ENCODE data around the gene ALPK3. TPM values are rescaled to one million over a fixed set of nuclear protein-coding genes. Genes with fewer than 3 reads are reported as not detected.
A peak's percentile ranks its signal among the peaks of the same experiment; 100 is the strongest.

The ALPK3 gene
- polyA plus RNA-seq, 5 donors: 13.8 to 23.6 (median 17.2) TPM

- no peak for DNase-seq
Measured at GRCh38 chr15:84821501-84822021, 4.4 kb downstream of the ALPK3 start.

GRCh38 chr15:84822653-84823281, 5.6 kb downstream of the ALPK3 start:
- DNase-seq: peak in 1 of 2 donors; percentile 62

- DNase-seq: no peak
Measured at GRCh38 chr15:84823282-84823878, 6.2 kb downstream of the ALPK3 start.

GRCh38 chr15:84824260-84825007, 7.3 kb downstream of the ALPK3 start:
- peak in 1 of 2 donors; percentile 84 for DNase-seq

- DNase-seq: no peak
Measured at GRCh38 chr15:84826369-84826823, 9.2 kb downstream of the ALPK3 start.

- DNase-seq: no peak
Measured at GRCh38 chr15:84827246-84827645, 10.1 kb downstream of the ALPK3 start.

- no peak for DNase-seq
Measured at GRCh38 chr15:84828086-84828908, 11.1 kb downstream of the ALPK3 start.

GRCh38 chr15:84829428-84829827, 12.3 kb downstream of the ALPK3 start:
- DNase-seq: no peak

- DNase-seq: no peak
Measured at GRCh38 chr15:84830036-84830435, 12.9 kb downstream of the ALPK3 start.

- DNase-seq: no peak
Measured at GRCh38 chr15:84831028-84831427, 13.9 kb downstream of the ALPK3 start.

- no peak for DNase-seq
Measured at GRCh38 chr15:84831613-84832012, 14.5 kb downstream of the ALPK3 start.

- no peak for DNase-seq
Measured at GRCh38 chr15:84832448-84833040, 15.4 kb downstream of the ALPK3 start.

GRCh38 chr15:84833447-84834228, 16.5 kb downstream of the ALPK3 start:
- DNase-seq: no peak

GRCh38 chr15:84834229-84834955, 17.2 kb downstream of the ALPK3 start:
- no peak for DNase-seq

GRCh38 chr15:84834969-84835368, 17.8 kb downstream of the ALPK3 start:
- no peak for DNase-seq

- DNase-seq: no peak
Measured at GRCh38 chr15:84835661-84836337, 18.6 kb downstream of the ALPK3 start.

- no peak for DNase-seq
Measured at GRCh38 chr15:84836844-84837243, 19.7 kb downstream of the ALPK3 start.

GRCh38 chr15:84839714-84840113, 22.6 kb downstream of the ALPK3 start:
- DNase-seq: no peak

- no peak for DNase-seq
Measured at GRCh38 chr15:84840255-84840654, 23.1 kb downstream of the ALPK3 start.
